GM18519 (cell line): Measurements from ENCODE around the gene RAB20.
"Not testable (repeated sequence)": the region's sequence is repeated elsewhere in the genome, so short reads cannot be mapped to it uniquely, and the experiment has no call there.

Source experiments
- ATAC-seq: cut with Tn5 transposase; IDR thresholded peaks from one replicate; pipeline ENCODE4 v1.9.1; 2021; ENCODE audit warnings: mild to moderate bottlenecking, moderate library complexity; ENCODE audit not compliant: unreplicated experiment, low FRiP score

The RAB20 gene

DNA sequence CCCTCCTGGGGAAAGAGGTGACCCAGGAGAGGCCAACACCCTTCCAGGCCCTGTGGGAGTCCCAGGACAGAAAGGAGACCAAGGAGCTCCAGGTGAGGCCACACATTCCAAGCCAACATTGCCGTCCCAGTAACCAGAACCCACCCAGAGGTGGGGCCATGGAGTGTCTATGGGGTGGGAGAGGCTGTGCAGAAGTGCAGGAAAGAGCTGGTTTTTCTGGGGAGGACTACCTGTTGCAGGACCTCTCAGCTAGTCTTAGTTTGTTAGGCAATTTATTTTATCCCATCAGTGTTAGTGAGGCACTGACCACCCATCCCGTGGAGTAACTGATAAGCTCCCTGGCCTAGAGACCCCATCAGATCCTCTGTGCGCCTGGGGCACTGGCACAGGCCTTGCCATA is 66.1 kb downstream of the RAB20 start:
- no peak for ATAC-seq

DNA sequence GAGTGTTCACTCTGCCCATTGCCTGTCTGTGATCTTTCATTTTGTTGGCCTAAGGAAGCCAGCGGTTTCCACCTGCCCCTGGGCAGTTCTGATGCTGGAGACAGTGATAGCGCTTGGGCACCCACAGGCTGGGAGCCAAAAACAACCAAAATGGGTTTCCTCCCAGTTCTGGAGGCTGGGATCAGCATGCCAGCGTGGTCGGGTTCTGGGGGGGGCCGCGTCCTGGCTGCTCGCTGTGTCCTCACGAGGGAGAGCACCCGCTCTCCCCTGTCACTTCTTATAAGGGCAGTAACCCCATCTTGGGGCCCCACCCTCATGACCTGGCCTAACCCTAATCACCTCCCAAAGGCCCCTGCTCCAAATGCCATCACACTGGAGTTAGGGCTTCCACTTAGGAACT is 67.9 kb downstream of the RAB20 start:
- no peak for ATAC-seq

DNA sequence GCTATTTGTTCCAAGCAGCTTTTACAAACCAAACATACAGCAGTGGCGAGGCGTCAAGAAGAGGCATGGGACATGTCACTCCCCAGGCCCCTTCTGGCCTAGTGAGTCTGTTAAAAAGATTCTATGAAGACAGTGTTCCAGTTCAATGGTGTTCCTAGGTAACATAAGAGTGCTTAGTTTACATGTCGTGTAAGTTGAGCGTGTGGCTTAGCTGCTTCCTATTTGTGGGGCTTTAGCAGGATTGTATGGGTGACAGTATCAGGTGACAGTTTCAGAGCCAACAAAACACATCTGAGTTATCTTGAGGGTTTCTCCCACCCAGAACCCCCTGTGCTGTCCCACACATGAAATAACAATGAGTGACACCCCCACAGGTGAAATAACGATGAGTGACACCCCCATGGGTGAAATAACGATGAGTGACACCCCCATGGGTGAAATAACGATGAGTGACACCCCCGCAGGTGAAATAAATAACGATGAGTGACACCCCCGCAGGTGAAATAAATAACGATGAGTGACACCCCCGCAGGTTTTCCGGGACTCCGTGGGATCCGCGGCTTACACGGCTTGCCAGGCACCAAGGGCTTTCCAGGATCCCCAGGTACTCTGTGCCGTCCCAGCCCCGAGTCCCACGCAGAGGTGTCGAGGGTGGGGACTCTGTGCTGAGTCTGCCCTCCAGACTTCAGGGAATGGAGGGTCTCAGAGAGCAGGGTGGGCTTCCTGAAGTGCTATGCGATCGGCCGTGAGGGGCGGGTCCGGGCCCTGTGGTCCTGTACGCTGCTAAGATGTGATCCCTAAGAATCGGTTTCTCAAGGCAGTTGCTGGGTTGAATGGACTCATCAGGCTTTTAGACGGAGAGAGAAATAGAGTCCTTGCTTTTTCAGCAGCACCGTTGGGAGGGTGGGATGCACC is 68.6 kb downstream of the RAB20 start:
- ATAC-seq = no peak

DNA sequence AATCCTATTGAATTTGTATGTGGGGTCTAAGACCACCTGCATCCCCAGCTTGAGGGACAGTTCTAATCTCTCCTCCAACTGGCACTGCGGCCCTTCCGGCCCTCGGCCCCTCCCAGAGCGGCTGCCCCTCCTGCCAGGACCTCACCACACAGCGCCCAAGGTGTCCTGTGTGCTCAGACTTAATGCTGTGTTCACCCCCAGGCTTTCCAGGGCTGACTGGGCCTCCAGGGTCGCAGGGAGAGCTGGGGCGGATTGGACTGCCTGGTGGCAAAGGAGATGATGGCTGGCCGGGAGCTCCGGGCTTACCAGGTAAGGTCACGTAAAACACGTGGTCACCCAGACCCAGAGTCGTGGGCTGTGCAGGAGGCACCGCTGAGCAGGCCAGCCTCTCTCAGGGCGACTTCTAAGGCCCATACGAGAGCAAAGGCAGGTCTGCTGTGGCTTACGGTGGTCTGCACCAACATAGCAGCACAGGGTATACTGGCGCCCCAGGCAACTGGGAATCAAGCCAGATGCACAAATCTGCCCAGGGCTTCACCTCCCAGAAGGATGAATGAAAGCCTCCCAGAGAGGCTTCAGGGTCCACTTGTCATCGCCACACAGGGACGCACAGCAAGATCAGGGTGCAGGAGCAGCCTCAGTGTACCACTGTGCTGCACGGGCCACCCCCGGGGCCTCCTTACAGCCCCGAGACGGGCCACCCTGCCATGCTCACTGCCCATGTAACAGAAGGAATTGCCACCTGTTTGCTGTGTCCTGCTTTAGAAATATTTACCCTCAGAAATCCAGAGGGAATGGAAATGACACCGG is 69.4 kb downstream of the RAB20 start:
- no peak for ATAC-seq

DNA sequence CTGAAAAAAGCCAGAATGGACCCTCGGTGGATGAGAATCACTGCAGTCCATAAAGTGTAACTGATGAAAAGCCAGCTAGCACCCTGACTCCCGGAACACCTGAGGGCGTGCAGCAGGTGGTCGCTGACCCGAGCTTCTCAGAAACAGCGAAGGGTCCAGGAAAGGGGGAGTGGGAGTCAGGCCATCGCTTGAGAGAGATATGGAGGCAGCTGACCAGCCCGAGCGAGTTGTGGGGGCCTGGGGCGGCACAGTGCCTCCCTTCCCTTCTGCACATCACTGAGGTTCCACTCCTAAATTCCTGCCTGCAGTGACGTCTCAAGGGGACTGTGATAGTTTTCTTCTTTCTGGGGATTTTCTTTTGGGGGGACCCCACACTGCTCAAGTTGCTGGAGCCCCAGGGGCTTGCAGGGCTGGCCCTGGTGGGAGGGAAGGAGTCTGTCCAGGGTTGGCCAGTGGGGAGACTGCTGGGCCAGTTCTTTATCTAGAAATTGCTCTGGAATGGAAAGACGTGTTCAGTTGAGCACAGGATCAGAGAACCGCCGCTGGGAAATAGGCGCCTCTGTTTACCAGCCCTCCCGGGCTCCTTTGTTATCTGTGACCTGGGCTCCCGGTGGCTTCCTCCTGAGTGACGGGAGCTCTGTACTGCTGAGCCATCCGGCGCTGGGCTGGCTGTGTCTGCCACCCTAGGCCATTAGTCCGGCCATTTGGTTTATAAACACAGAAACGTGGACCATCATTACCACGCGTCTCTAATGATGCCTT is 71.3 kb downstream of the RAB20 start:
- ATAC-seq = no peak

DNA sequence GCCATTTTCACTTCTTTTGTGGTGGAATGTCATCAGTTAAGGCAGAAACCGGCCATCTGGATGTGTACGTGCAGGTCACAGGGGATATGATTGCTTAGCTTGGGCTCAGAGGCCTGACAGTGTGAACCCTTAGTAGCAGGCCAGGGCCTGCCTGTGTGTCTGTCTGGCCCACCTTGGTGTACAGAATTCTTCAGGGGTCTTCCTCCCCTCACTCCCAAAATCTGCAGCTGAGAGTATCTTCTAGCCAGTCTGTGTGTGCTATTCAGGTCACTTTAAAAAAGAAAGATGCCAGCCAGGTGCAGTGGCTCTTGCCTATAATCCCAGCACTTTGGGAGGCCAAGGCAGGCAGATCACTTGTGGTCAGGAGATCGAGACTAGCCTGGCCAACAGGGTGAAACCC is 74.6 kb downstream of the RAB20 start:
- ATAC-seq = not testable (repeated sequence)

DNA sequence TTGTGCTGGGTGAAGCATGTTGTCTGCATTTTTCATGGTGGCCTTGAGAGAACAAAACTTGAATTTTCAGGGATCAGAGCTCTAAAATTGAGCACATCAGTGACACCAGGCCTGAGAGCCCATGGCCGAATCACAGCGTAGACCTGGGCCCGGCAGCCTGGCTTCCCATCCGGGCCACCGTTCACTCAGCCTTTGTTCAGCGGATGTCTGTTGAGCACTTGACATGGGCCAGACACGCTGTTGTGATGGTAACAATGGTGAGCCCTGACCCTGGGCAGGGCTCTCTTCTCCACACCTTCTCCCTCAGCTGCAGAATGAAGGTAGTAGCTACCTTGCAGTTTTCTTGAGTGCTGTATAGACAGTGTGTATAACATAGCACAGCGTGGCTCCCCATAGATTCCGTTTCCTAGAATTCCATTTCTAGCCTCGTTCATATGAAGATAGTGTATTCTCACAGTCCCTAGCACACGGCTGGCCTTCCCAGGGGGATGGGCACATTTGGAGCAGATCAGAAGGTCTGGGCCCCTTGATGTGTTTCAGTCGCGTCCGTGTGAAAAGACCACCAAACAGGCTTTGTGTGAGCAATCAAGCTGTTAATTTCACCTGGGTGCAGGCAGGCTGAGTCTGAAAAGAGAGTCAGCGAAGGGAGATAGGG is 75.3 kb downstream of the RAB20 start:
- no peak for ATAC-seq

DNA sequence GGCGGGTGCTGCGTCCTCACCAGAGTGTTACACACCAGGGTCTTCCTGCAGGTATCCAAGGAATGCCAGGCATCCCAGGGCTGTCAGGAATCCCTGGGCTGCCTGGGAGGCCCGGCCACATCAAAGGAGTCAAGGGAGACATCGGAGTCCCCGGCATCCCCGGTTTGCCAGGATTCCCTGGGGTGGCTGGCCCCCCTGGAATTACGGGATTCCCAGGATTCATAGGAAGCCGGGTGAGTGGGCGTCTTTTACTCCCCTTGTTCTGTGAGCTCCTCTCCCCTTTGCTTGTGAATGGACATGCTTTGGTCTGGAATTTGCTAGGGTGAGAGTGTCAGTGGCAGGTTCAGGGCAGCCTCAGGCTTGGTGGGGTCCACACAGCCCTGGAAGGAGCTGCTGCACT is 75.9 kb downstream of the RAB20 start:
- no peak for ATAC-seq

DNA sequence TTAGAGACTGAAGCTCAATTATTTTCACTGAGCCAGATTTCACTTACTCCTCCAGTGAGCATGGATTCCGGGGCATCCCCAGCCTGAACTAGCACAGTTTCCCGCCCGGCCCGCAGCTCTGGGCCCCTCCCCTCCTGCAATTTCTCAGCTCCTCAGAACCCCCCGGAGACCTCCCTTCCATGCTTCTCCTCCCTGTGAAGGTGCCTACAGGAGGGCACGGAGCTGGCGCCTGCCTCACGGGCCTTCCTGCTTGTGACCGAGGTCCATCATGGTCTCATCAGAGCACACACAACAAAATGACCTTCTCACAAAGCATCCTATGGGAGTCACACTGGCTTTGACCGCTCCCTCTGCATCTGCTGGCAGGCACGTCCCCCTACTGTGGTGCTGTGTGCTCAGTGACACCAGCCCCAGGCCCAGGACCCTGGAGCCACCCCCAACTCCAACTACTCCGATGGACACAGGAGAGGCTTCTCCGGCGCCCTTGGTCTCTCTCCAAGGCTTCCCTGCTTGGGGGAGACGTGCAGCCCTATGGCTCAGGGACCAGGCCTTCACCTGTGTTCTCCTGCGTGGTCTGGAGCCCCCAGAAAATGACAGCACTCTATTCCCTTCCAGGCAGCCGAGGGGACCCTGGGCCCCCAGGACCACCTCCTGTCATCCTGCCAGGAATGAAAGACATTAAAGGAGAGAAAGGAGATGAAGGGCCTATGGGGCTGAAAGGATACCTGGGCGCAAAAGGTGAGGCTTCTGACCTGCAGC is 77.1 kb downstream of the RAB20 start:
- ATAC-seq = no peak

DNA sequence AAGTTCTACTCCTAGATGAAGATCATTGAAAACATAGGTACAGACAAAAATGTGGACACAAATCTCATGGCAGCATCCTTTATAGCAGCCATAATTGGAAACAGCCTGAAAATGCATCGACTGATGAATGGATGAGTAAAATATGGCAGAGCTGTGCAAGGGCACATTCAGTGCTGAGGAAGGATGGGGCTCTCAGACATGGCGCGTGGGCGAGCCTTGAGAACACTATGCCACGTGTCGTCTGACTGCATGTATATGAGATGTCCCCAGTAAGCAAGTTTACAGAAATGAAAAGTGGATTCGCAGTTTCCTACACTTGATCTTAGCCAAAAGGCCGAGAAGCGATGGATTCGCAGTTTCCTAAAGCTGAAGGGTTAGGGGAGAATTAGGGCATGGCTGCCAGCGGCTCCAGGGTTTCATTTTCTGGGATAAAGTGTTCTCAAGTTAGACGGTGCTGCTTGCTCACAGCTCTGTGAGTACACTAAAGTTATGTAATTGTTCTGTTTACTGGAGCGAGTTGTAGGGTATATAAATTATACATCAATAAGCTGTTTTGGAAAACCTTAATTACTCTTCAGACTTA is 78.0 kb downstream of the RAB20 start:
- ATAC-seq = no peak

DNA sequence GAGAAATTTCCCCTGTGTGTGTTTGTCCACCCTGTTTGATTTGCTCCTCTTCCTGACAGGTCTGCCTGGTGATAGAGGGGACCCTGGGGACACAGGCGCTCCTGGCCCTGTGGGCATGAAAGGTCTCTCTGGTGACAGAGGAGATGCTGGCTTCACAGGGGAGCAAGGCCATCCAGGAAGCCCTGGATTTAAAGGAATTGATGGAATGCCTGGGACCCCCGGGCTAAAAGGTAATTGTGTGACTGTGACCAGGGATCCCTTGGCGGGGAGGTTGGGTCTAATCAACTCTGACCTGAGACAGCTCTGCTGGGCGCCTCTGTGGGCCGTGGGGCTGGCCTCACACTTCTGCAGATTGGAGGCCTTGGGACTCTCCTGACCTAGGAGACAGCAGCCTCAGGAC is 81.4 kb downstream of the RAB20 start:
- ATAC-seq = no peak

DNA sequence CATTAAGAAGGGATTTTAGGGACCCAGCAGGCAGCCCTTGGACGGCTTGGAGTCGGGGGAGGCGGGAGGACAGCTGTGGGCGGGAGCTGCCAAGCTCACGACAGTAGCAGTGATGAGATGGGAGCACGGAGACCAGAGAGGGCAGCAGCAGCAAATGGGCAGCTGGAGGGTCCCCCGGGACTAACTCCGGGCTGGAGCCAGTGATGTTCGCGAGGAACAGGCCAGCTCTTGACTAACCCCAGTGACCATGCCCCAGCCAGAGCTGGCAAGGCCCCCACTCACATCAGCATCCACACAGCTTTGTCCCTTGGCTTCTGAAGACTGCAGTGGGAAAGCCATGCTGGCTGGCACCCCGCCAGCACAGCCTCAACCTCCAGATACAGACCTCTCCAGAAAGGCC is 81.9 kb downstream of the RAB20 start:
- ATAC-seq = no peak

DNA sequence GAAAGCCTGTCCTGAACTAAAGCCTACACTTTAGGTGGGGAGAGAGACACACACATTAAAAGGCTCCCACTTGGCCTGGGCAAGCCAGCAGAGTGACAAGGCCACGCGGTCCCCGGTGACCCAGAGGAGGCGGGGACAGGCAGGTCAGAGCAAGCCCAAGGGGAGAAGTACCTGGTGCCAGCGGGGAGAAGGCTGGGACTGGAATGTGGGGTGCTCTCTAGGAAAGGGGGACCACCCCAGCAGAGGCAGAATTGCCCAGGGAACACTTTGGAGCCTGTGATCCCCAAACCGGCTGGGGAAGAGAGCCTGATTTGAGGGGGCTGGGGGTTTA is 82.3 kb downstream of the RAB20 start:
- no peak for ATAC-seq

DNA sequence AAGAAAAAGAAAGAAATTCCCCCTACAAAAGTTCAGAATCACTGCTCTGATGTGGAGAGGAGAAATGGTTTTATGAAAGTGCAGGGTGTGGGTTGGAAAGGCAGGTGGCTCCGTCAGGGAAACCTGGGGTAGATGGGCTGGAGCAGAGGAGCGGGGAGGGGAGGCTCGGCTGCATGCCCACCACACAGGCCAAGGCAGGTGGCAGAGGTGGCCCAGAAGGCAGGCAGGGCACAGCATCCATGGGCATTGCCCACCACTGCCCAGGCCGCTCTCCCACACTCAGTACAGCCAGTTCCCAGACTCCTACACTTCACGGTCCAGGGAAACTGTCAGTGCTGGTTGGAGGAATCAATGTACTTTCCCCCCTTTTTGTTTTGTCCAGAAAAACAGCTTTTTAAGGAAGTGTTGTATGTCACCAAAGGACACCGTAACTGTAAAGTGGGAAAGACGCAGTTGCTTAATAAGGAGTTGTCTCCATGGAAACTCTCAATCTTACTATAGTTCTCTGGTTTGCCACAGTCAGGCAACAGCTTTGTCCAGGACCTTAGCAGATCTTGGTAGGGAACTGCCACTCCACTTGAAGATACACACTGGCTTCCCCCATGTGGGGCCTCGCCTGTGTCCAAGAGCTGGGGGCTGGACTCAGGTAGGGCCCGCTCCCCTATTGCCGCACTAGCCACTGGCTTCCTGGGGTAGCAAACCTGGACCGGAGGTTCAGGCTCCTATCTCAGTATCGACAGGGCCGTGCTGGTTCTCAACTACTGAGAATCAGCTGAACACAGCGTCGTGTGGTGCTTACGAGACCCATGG is 82.9 kb downstream of the RAB20 start:
- no peak for ATAC-seq

DNA sequence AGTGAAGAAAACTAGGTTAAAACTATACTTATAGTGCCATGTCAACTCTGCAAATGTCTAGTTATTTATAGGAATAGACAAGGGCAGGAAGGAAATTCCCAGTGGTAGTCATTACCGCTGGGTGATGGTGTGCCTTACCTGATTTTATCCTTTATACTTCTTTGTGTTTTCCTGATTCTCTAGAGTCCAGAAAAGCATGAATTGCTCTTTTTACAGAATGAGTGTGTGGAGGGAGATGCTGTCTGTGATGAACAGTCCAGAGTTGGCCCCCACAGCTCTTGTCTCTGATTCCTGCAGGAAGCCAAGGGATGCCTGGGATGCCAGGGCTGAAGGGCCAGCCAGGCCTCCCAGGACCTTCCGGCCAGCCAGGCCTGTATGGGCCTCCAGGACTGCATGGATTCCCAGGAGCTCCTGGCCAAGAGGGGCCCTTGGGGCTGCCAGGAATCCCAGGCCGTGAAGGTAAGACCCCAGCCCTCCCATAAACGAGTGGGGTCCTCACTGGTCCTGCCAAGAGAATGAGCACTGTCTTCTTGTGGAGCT is 83.7 kb downstream of the RAB20 start:
- ATAC-seq = no peak

DNA sequence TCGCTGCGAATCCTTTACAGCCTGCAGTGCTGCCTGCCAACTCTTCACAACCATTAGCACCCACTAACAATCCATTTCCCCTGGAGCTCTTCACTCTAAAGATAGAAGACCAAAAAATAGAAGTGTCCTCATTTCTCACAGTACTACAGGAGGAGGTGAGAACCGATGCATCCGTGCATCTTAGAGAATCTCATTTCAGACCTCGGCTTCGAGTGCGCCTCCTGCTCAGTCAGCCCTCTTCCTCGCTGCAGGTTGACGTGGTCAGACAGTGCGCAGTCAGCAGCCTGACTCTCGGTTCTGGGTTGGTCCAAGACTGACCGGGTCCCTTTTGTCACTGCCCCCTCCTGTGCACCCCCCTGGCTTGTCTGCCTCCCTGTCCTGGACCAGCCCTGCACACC is 85.3 kb downstream of the RAB20 start:
- no peak for ATAC-seq

DNA sequence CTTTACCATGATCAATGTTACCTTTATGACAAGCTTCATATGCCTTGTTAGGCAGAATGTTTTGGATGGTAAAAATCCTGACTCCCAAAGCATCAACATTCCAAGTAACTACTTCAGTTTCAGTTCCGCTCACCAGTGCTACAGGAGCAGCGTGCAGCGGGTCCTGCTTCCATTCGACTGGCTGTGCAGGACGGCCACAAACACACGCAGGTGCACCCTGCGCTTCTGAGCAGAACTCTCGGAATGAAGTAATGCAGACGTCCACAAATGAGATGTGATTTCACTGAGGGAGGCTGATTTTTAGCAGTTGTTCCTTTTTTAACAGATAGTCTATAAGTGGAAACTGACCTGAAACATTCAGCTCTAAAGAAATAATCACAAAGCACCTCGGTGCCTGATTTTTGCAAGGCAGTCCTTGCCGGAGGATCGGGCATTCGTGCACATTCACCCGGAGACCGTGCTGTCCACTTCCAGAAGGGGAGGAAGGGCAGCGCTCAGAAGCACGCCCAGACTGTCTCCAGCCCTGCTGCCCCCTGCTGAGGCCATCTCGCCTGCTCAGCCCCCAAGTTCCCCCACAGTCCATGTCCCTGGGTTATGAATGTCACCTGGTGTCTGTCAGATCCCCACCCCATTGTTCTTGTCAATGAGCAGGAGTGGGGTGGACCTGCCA is 85.8 kb downstream of the RAB20 start:
- no peak for ATAC-seq

DNA sequence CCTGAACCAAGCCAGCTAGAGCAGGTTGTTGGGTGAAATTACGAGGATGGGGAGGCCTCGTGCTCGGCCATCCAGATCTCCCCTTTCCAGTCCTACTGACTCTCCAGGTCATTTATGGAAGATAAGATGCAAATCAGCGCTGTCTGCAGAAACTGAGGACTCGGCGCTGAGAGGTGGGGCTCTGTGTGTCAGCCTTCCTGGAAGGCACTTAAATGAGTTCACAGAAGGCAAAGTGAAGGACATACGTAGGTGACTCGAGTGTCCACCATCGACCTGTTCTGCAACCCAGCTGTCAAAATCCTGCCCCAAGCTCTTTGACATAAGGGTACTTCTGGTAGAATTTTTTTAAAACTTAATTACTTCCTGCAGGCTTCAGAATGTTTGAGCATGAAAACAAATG is 86.4 kb downstream of the RAB20 start:
- ATAC-seq = no peak
